GM21526 (cell line): ENCODE results near the gene RBP7.
"Not testable (repeated sequence)": the region's sequence is repeated elsewhere in the genome, so short reads cannot be mapped to it uniquely, and the experiment has no call there.

Source experiments
- ATAC-seq: cut with Tn5 transposase; IDR thresholded peaks from one replicate; pipeline ENCODE4 v1.9.1; 2021; ENCODE audit warnings: moderate library complexity; ENCODE audit not compliant: unreplicated experiment, low FRiP score

Gene RBP7

DNA sequence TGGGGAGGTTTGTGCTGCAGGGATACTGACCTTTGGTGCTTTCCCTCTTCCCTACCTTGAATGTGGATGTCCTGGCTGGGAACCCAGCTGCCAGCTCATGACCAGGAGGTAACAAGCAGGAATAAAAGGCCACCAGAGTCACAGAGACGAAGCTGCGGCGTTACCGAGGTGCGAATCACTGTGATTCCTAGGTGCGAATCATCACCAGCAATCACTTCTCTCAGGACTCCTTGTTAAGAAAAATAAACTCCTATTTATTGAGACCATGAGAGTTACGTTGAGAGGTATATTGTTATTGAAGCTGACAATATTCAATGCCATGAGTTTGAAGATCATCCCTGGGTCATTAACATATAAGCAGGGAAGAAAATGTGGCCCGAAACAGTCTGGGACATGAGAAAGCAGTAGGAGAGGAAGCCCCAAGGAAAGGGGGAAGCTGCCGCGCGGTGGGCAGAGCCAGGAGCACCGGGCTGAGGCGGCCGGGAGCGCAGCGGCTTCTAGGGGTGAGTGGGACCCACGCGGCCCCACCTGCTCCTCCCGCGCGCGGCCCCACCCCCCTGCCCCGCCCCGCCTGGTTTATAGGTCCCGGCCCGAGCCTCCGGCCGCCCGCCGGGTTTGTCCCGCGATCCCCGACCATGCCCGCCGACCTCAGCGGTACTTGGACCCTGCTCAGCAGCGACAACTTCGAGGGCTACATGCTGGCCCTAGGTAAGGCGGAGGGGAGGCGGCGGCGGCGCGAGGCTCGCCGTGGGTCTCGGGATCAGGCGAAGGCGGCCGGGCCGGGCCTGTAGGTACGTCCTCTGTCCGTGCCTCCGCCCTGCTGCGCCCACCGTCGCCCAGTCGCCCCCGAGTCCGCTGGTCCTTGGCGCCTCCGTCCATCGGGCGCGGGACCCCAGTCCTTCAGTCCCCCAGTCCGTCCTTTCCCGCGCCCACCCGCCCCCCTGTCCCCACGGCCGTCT is at the start of gene RBP7:
Gene RBP7, plus strand, starts transcription at position 605 of the 959 bp plus-strand sequence. Its CDS starts 31 bp downstream, at position 636.
- ATAC-seq, result no peak

DNA sequence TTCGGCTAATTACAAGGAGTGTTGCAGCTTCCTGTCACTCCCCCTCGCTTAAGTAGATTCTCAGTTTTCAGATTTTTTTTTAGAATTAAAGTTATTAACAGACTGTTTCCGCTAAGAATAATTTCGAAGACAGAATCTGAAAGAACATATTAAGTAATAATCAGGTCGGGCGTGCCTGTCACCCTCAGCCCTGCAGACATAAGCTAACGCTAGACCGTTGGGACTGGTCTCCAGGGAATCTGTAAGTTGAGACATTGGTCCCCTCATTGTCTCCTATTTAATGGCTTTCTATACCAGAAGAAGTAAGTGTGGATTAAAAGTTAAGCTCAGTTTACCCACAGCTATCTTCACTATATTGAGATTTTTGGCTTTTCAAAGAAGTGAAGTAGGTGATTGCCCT is 39.3 kb upstream of the RBP7 start:
- no peak for ATAC-seq

DNA sequence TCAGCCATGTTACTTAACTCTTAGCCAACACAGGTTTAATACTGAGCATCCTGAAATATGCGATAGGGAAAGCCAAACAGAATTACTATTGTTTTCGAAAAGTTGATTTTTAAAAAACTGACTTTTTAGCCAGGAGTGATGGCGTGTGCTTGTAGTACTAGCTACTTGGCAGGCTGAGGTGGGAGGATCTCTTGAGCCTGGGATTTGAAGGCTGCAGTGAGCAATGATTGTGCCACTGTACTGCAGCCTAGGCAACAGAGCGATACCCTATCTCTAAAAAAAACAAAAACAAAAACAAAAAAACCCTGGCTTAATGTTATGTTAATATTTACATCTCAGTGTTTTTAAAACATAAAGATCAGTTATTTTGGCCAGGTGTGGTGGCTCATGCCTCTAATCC is 37.0 kb upstream of the RBP7 start:
- no peak for ATAC-seq

DNA sequence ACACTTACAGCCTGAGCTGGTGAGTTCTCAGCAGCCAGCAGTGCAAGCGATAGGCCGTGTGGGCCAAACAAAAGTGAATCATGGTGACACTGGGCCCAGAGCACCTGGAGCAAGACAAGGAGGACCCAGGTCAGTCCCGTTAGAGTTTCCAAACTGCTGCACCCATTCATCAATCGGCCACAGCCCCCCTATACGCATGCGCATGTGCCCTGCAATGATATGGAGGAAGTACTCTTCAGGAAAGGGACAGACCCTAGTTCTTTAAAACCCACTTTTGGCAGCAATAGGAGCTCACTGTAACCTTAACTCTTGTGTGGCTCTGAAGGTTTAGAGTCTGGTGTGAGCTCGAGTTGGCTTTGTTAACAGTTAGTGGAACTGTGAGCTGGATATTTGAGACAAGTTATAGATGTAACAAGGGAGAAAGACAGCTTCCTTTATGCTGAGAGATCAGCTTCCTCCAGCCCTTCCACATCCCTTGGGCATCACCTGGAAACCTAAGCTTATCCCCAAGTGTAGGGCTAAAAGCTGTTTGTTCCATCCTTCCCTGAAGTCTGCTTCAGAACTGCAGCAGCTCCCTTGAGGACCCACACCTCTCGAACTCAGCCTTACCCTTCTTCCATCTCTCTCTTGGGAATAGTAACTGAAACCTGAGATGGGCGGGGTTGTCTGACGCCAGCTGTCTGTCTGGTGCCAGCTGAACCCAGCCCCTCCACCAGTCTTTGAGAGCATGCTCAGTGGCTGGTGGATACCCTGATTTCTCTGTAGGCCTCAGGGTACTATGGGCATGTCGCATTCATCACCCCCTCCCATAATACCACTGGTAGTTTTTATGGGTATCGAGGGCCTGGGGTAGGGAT is 36.1 kb upstream of the RBP7 start:
- ATAC-seq, result no peak

DNA sequence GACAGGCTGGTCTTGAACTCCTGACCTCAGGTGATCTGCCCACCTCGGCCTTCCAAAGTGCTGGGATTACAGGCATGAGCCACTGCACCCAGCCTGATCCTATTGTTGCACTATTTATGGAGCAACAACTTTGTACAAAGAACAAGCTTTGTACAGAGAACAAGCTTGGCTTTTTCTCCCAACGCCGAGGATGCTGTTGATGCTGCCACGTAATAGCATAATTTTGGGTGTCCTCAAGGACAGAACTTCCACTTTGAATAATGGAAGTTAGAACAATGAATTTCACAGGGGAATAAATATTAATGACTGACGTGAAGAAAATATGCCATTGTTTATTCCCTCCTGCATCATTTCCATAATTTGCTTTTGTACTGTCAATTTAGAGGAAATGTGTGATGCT is 12.8 kb upstream of the RBP7 start:
- ATAC-seq, result no peak

DNA sequence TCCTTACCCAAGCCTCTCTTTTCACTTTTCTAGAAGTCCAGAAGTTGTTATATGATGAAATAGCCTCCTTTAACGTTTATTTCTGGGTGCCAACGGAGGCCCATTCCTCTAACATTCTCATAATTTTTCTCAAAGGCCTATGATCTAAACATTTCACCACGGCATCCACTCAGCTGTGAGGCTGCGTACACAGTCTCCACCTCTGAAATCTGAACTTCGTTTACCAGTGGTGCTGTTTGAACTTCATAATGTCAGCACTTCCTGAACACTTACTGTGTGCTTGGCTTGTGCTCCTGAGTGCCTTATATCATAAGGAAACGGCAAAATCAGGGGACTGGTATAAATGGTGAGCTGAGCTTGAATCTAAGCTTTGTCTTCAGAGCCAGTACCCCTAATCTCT is 12.0 kb upstream of the RBP7 start:
- no peak for ATAC-seq

DNA sequence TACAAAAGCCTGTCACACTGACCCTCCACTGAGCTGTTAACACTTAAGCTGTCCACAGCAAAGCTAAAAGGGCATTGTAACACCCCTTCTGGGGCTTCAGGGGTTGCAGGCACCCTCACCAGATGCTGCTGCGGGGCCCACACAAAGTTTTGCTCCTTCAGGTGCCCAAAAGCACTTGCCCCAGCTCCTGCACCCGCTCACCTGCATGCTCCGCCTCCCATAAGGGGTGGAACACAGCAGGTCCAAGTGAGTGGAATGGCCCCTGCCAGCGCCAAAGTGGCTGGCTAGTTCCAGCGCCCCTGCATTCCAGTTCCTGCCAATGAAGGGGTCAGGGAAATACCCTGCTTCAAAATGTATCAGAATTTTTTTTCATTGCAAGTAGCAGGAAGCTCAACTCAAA is 7.3 kb upstream of the RBP7 start:
- no peak for ATAC-seq

DNA sequence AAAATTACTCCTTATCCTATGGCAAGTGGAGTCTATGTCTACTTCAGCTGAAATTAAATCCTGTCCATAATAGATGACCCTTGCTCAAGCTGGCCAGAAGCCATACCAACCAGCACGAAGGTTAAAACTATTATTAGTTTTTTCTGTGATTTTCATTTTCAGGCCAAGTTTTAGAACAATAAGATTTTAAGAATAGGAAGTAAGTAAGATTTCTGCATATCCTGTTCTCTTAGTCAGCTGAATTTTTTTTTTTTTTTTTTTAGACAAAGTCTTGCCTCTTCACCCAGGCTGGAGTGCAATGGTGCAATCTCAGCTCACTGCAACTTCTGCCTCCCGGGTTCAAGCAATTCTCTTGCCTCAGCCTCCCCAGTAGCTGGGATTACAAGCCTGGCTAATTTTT is 6.1 kb upstream of the RBP7 start:
- no peak for ATAC-seq

DNA sequence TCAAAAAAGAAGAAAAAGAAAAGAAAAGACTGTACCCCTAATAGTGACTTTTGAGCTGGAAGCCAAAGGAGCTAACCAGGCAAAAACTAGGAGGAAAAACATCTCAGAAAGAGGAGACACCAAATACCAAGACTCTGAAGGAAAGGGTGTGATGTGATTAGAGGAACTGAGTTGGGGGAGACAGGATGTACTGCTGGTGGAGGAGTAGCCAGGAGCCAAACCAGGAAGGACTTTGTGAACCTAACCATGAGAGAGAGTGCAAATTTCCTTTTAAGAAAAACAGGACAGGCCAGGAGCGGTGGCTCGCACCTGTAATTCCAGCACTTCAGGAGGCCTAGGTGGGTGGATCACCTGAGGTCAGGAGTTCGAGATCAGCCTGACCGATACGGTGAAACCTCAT is 4.1 kb upstream of the RBP7 start:
- no peak for ATAC-seq

DNA sequence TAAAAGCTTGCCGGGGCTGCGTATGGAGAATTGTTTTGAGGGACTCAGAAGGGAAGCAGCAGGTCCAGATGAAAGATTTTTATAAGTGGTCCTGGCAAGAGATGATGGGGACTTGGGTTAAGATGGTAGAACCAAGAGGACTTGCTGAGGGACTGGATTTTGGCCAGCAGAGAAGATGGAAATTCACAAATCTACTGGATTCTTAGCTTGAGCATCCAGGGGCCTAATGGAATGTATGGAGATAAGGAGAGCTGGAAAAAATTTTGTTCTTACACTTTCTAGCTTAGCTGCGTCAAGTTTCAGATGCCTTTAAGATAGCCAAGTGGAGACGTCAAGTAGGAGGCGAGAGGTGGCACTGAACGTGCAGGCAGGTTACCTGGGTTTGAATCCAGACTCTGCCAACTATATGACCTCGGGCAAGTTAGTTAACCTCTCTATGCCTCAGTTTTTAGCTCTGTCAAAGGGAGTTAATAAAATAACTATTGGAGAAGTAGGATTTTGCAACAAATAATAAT is 3.4 kb upstream of the RBP7 start:
- no peak for ATAC-seq

DNA sequence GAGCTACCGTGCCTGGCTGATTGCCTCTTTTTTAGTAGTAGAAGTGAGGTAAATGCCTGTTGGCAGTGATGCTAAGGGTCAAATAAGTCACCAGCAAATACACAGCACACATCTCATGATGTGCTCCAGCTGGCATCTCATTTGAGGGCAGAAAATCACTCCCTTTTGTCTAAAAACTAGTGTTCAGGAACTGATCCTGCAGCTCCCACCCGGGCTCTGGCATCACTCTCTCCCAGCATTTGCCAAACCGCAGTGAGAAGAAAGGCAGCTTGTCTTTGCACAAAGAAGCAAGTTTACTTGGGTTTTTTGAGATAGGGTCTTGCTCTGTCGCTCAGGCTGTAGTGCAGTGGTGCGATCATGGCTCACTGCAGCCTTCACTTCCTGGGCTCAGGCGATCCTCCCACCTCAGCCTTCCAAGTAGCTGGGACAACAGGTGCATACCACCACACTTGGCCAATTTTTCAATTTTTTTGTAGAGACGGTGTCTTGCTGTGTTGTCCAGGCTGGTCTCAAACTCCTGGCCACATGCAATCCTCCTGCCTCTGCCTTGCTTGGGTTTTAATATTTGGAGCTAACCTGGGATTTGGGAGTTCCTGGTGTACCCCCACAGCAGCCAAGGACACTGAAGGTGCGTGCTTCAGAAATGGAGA is 4.1 kb downstream of the RBP7 start:
- no peak for ATAC-seq

DNA sequence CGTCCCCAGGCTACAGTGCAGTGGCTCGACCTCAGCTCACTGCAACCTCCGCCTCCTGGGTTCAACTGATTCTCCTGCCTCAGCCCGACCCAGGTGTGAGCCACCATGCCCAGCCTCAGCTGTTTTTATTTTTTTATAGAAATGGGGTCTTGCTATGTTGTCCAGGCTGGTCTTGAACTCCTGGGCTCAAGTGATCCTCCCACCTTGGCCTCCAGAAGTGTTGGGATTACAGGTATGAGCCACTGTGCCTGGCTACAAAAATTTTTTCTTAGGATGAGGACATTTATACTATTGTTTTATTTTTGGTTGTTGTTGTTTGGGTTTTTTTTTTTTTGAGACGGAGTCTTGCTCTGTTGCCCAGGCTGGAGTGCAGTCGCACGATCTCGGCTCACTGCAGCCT is 8.2 kb downstream of the RBP7 start:
- ATAC-seq, result not testable (repeated sequence)

DNA sequence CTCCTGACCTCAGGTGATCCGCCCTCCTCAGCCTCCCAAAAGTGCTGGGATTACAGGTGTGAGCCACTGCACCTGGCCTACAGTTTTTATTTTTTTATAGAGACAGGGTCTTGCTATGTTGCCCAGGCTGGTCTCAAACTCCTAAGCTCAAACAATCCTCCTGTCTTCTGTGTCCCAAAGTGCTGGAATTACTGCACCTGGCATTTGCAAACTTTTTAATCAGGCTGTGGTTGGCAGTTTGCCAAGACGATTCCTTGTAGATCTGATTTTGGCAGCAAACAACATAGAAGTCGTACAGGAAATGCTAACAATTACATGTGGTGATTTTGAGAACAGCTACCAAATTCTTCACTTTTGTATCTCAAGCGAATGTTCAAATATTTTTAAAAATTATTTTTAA is 10.1 kb downstream of the RBP7 start:
- ATAC-seq, result no peak

DNA sequence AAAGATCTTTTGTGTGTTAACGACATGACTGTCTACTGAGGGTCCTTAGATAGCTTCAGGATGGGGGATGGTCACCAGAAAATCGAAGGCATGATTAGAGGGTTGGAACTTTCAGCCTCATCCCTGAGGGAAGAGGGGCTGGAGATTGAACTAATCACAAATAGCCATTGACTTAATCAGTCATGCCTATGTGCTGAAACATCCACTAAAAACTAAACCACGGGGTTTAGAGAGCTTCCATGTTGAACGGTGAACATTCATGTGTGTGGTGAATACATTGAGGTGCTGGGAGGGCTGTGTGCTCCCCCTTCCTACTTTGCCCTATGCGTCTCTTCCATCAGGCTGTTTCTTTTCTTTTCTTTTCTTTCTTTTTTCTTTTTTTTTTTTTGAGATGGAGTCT is 17.0 kb downstream of the RBP7 start:
- no peak for ATAC-seq

DNA sequence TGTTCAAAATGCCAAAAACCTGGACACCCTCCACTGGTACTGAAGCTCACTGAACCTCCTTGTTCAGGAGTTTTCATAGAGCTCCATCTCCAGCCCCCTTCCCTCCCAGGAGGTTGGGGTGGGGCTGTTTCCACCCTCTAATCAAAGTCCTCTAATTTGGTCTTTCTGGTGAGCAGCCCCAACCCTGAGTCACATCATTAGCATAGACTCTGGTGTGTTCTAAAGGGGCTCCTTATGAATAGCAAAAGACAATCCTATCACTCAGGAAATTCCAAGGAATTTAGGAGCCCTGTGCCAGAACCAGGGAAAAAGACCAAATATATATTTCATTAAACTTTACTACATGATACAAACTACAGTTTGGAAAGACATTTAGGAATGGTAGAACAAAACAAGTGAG is 22.5 kb downstream of the RBP7 start:
- no peak for ATAC-seq

DNA sequence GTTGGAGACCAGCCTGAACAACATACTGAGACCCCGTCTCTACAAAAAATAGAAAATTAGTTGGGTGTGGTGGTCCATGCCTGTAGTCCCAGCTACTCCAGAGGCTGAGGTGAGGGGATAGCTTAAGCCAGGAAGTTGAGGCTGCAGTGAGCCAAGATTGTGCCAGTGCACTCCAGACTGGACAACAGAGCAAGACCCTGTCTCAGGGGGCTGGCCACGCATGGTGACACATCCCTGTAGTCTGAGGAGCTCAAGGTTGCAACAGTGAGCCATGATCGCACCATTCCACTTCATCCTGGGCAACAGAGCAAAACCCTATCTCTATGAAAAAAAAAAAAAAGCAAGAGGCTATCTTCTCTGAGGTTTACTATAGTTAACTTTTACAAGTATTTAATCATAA is 23.1 kb downstream of the RBP7 start:
- ATAC-seq, result no peak

DNA sequence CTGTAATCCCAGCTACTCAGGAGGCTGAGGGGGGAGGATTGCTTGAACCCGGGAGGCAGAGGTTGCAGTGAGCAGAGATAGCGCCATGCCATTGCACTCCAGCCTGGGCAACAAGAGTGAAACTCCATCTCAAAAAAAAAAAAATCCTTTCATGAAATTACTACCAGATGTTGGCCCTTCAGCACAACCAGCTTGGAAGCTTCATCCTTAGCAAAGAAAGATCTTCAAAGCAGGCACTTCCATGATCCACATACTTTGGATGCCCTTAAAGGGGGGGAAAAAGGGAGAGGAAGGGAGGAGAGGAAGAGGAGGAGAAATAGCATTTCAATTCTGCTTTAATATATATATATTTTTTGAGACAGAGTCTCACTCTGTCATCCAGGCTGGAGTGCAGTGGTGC is 23.6 kb downstream of the RBP7 start:
- not testable (repeated sequence) for ATAC-seq

DNA sequence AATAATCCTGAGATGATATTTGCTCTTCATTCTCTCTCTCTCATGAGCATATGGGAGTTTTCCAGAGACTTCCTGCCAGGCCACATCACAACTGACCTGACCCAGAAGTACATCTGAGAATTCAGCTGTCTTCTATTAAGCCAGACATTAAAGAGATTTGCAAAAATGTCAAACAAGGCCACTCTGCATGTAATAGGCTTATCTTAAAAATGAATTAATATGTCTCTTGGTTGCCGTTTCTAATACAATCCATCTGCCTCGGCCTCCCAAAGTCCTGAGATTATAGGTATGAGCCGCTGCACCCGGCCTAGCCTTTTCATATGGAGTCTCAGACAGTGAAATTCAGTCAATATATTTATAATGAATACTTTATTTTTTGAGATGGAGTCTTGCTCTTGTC is 25.0 kb downstream of the RBP7 start:
- not testable (repeated sequence) for ATAC-seq

DNA sequence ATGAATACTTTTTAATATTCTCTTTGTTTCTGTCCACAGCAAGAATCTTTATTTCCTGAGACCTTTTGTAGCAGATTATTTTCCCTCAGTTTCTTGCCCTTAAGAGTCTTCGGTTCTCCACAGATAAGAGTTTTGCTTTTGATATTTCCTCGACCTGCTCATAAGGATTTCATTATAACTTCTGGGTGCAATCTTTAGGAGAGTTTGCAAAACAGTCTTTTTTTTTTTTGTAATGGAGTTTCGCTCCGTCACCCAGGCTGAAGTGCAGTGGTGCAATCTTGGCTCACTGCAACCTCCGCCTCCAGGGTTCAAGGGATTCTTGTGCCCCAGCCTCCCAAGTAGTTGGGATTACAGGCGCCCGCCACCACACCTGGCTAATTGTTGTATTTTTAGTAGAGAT is 25.6 kb downstream of the RBP7 start:
- ATAC-seq, result no peak

DNA sequence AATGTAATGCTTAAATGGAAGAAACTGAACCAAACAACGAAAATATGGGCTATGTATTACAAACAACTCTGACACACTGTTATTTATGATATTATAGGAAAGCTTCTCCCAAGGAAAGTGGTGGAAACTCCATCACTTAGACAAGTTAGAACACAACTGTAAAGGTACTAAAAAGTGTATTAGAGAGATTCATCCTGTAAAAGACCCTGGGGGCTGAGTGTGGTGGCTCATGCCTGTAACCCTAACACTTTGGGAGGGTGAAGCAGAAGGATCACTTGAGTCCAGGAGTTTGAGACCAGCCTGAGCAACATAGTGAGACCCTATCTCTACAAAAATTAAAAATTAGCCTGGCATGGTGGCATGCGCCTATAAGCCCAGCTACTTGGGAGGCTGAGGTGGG is 28.3 kb downstream of the RBP7 start:
- no peak for ATAC-seq

DNA sequence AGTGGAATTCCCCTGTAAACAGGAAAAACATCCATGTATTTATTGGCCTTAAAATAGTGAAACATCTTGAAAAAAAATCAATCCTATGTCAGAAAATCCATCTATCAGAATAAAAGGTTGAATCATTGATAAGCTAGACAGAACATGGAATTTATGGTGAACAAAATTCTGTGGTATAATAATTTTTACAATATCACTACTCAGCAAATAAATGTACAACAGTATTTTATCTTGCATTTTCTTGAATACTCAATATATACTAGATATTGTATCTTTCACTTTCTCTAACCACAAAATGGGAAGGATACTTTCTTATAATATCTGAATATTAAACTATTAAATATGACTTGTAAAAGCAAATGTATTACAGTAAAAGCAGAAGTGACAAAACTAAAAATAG is 30.0 kb downstream of the RBP7 start:
- no peak for ATAC-seq
